ENCODE measurements around the gene BEND5. TPM values are rescaled to one million over a fixed set of nuclear protein-coding genes. Genes with fewer than 3 reads are reported as not detected.

The BEND5 gene
- total RNA-seq, 1 experiment from 2014 or later = not detected

GRCh38 chr1:48753293-48753692 lies 23.4 kb downstream of the BEND5 start:
- H3K36me3 ChIP-seq (ENCODE audit: control insufficient read depth, insufficient read depth, low read length) = no peaks in the 10 kb centered on the region
- H3K27me3 ChIP-seq (ENCODE audit: control insufficient read depth, insufficient read depth, low read length) = 0 out of 2 replicates have a peak, but pooled peaks cover 2% of the 10 kb centered on the region
- H3K27ac ChIP-seq (ENCODE audit: low read length) = no peak overlapping the region
- H3K4me1 ChIP-seq (ENCODE audit: control insufficient read depth, insufficient read depth, low read length) = no peaks in the 10 kb centered on the region
- no peaks in the 10 kb centered on the region for H3K9me3 ChIP-seq (ENCODE audit: control insufficient read depth, insufficient read depth, low read depth, low read length)
- H3K4me3 ChIP-seq (ENCODE audit: low read depth in 2 of 2, low read length in 2 of 2) = no peak overlapping the region
- in situ Hi-C loops (cut with HindIII; ENCODE audit: low pct_unique_long_range_greater_than_20kb, low sequenced_read_pairs) = no loop called here
- CTCF ChIA-PET = no interaction called here
- TF ChIP-seq SIN3A (IDR thresholded peaks at IDR 0.05; ENCODE audit: borderline replicate concordance, insufficient read depth, low read depth, low read length) = no peak
- no peak for TF ChIP-seq POLR2AphosphoS5 (IDR thresholded peaks at IDR 0.05; ENCODE audit: low read depth, low read length)
- no peak for TF ChIP-seq TCF7L2 (IDR thresholded peaks at IDR 0.05; ENCODE audit: low read depth, low read length)
- peak in 1 of 2 experiments; percentile 29; a peak in 1 of 4 replicates for TF ChIP-seq REST (IDR thresholded peaks at IDR 0.05; ENCODE audit: insufficient read depth in 1 of 2, low read depth in 2 of 2, low read length in 1 of 2)
- TF ChIP-seq, protein P1, sequence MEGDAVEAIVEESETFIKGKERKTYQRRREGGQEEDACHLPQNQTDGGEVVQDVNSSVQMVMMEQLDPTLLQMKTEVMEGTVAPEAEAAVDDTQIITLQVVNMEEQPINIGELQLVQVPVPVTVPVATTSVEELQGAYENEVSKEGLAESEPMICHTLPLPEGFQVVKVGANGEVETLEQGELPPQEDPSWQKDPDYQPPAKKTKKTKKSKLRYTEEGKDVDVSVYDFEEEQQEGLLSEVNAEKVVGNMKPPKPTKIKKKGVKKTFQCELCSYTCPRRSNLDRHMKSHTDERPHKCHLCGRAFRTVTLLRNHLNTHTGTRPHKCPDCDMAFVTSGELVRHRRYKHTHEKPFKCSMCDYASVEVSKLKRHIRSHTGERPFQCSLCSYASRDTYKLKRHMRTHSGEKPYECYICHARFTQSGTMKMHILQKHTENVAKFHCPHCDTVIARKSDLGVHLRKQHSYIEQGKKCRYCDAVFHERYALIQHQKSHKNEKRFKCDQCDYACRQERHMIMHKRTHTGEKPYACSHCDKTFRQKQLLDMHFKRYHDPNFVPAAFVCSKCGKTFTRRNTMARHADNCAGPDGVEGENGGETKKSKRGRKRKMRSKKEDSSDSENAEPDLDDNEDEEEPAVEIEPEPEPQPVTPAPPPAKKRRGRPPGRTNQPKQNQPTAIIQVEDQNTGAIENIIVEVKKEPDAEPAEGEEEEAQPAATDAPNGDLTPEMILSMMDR (IDR thresholded peaks at IDR 0.05) = no peak
- no peak for DNase-seq (ENCODE audit: low read depth, low spot score)
- ATAC-seq = no peak
- intact Hi-C loops (cut with micrococcal nuclease; ENCODE audit: unreplicated experiment) = no loop called here
- no TSS peak for BruUV-seq (replicated peaks)
- POLR2A ChIA-PET = no interaction called here

DNA sequence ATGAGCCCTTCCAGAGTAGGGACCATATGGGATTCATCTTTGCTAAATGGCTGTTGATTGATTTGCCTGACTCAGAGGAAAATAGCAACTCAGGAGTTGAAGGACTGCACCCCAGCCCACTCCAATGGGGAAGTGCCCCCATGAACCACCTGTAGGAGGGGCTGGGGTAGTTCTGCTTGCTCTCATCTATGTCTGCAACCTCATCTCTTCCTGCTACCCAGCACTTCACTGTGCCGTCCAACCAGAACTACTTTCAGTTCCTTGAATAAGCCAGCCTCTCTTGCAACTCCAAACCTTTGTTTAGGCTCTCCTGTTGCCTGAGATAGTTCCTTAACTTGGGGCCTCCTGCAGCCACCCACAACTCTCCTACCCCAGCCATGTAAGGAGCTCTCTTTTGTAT lies 26.6 kb downstream of the BEND5 start:
- in situ Hi-C loops (cut with HindIII; ENCODE audit: low pct_unique_long_range_greater_than_20kb, low sequenced_read_pairs) (no loop called here), intact Hi-C loops (cut with micrococcal nuclease; ENCODE audit: unreplicated experiment) (no loop called here)
- no peak overlapping the region for H3K4me3 ChIP-seq (ENCODE audit: low read depth in 2 of 2, low read length in 2 of 2)
- no peak for ATAC-seq
- DNase-seq (ENCODE audit: low read depth, low spot score) = no peak
- H3K27ac ChIP-seq (ENCODE audit: low read length) = no peak overlapping the region
- no peak for TF ChIP-seq TCF7L2 (IDR thresholded peaks at IDR 0.05; ENCODE audit: low read depth, low read length)
- POLR2A ChIA-PET = no interaction called here
- BruUV-seq (replicated peaks) = no TSS peak
- no peaks in the 10 kb centered on the region for H3K4me1 ChIP-seq (ENCODE audit: control insufficient read depth, insufficient read depth, low read length)
- CTCF ChIA-PET = no interaction called here
- peaks cover 5% of the 10 kb centered on the region for H3K27me3 ChIP-seq (ENCODE audit: control insufficient read depth, insufficient read depth, low read length)
- H3K9me3 ChIP-seq (ENCODE audit: control insufficient read depth, insufficient read depth, low read depth, low read length) = no peaks in the 10 kb centered on the region
- no peaks in the 10 kb centered on the region for H3K36me3 ChIP-seq (ENCODE audit: control insufficient read depth, insufficient read depth, low read length)

DNA sequence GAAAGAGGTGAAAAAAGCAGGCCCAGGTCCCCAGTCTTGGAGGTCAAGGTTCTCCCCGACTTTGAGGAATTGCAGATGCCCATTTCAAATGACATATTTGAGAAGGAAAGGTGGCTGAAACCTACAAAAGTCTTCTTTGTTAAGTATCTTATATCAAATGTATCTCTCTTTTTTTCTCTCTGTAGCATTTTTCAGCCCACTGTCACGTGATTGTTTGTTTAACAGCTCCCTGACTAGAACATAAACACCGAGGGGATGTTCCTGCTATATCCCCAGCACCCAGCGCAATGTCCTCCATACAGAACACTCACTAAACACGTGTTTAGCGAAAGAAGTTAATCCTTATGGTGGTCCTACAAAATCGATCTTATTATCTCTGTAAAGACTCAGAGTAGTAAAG lies 27.6 kb downstream of the BEND5 start:
- ChIA-PET POLR2A (no interaction called here), CTCF (no interaction called here)
- H3K27ac ChIP-seq (ENCODE audit: low read length) = no peak overlapping the region
- no TSS peak for BruUV-seq (replicated peaks)
- H3K36me3 ChIP-seq (ENCODE audit: control insufficient read depth, insufficient read depth, low read length) = no peaks in the 10 kb centered on the region
- no peak overlapping the region for H3K4me3 ChIP-seq (ENCODE audit: low read depth in 2 of 2, low read length in 2 of 2)
- peaks cover 5% of the 10 kb centered on the region for H3K27me3 ChIP-seq (ENCODE audit: control insufficient read depth, insufficient read depth, low read length)
- ATAC-seq (no peak), DNase-seq (ENCODE audit: low read depth, low spot score) (no peak)
- no peaks in the 10 kb centered on the region for H3K9me3 ChIP-seq (ENCODE audit: control insufficient read depth, insufficient read depth, low read depth, low read length)
- no peaks in the 10 kb centered on the region for H3K4me1 ChIP-seq (ENCODE audit: control insufficient read depth, insufficient read depth, low read length)
- TF ChIP-seq TCF7L2 (IDR thresholded peaks at IDR 0.05; ENCODE audit: low read depth, low read length) (no peak), POLR2AphosphoS5 (IDR thresholded peaks at IDR 0.05; ENCODE audit: low read depth, low read length) (no peak), REST (IDR thresholded peaks at IDR 0.05; ENCODE audit: insufficient read depth in 1 of 2, low read depth in 2 of 2, low read length in 1 of 2) (no peak), SIN3A (IDR thresholded peaks at IDR 0.05; ENCODE audit: borderline replicate concordance, insufficient read depth, low read depth, low read length) (no peak)
- TF ChIP-seq, protein P1 (IDR thresholded peaks at IDR 0.05) = no peak
- in situ Hi-C loops (cut with HindIII; ENCODE audit: low pct_unique_long_range_greater_than_20kb, low sequenced_read_pairs) (no loop called here), intact Hi-C loops (cut with micrococcal nuclease; ENCODE audit: unreplicated experiment) (no loop called here)
